ENCODE measurements around the gene NCAPH2.

NCAPH2 gene

DNA sequence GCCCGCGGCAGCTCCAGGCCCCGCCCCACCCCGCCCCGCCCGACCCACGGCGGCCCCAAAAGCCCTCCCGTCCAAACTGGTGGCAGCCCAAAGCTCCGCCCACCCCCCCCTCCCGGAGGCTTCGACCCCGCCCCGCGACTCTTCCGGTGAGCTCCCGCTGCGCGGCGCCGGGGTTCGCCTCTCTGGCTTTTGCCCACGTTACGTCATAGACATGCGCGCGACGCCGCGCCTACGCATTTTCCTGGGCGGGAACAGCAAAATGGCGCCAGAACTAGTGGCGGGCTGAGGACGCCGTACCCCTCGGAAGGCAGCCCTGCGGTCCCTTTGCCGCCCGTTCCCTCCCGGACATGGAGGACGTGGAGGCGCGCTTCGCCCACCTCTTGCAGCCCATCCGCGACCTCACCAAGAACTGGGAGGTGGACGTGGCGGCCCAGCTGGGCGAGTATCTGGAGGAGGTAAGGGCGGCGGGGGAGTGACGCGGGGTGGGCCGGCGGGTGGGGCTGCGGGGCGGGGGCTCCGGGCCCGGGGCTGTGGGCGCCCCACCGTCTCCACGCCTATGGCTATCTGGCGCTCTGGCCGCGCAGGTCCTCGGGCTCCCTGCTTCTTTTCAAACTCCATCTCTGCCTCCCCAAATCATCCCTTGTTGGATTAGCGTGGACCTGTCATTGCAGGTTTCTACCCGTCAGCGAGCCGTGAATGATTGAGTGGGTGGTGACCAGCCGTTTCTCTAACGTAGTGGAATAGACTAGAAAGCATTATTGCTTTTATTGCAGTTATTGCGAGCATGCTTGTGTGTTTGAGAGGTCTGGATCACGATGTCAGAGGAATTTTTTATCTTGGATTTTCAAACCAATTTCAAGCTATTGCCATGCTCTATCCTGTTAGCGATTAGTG lies at the start of gene NCAPH2:
Gene NCAPH2 (plus strand): TSS at position 234 of the 894 bp plus-strand sequence. CDS start 114 bp downstream, at position 348.
- peak within 1 kb of the TSS; percentile 78 for H3K27ac ChIP-seq

DNA sequence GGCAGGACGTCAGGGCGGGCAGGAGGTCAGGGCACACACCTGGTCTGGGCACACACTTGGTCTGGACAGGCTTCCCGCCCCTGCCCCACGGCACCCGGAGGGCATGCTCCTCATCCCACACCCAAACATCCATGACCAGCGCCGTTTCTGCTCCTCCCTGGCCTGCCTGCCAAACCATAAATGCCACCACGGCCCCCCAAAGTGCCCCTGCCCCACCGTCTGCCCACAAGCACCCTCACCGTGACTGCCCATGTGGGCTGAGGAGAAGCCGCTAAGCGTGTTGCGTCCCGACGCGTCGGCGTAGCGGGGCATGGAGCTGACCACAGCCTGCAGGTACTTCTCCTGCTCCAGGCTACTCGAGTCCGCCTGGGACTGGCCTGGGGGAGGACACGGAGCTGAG lies 49.0 kb upstream of the NCAPH2 start:
- H3K27ac ChIP-seq, result no peak overlapping the region

More for the DNA sequence above, at the start of gene NCAPH2:
- TF ChIP-seq, protein P1, sequence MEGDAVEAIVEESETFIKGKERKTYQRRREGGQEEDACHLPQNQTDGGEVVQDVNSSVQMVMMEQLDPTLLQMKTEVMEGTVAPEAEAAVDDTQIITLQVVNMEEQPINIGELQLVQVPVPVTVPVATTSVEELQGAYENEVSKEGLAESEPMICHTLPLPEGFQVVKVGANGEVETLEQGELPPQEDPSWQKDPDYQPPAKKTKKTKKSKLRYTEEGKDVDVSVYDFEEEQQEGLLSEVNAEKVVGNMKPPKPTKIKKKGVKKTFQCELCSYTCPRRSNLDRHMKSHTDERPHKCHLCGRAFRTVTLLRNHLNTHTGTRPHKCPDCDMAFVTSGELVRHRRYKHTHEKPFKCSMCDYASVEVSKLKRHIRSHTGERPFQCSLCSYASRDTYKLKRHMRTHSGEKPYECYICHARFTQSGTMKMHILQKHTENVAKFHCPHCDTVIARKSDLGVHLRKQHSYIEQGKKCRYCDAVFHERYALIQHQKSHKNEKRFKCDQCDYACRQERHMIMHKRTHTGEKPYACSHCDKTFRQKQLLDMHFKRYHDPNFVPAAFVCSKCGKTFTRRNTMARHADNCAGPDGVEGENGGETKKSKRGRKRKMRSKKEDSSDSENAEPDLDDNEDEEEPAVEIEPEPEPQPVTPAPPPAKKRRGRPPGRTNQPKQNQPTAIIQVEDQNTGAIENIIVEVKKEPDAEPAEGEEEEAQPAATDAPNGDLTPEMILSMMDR (conservative IDR thresholded peaks at IDR 0.05), result no peak

DNA sequence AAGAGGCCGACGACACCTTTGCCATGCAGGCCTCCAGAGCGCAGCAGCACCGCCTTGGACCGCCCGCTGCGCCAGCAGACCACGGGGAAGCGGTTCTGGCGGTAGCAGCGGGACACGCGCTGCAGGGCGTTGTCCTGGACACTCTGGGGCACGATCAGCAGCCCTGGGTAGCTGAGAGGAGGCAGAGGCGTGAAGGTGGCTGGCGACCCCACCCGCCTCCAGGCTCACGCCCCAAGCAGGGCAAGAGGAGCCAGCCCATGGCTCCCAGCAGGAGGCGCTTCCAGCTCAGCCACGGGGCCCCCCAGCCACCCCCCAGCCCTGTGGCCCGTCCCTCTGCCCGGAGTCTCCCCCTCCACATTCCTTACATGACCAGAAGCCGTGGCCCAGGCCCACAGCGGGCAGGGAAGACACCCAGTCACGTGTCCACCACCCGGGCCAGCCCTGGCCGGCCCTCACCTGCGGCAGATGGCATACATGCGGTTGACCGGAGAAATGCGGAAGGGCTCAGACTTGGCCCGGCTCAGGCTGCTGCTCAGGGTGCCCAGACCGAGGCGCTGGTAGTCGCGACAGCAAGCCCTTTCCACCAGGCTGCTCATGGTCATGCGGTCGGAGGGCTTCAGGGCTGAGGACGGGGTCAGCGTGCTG lies 48.4 kb upstream of the NCAPH2 start:
- TF ChIP-seq, protein P1 (conservative IDR thresholded peaks at IDR 0.05), result no peak
- H3K27ac ChIP-seq, result no peak overlapping the region

More for the DNA sequence above, 49.0 kb upstream of the NCAPH2 start:
- TF ChIP-seq, protein P1 (conservative IDR thresholded peaks at IDR 0.05), result no peak

DNA sequence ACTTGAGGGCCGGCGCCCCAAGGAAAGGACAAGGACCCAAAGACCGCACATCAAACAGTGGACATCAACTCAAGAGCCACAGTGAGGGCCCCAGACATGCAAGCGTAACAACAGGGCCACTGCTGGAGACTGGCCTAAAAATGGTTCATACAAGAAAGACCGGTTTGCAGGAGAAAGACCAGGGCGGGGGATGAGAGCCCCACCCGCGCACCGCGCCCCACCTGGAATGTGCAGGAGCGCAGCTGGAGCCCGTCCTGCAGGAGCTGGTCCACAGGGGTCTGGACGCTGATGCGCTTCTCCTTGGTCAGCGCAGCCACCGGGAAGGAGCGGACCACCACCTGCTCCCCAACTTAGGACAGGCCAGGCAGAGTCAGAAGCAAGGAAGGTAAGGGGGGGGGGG lies 47.1 kb upstream of the NCAPH2 start:
- TF ChIP-seq, protein P1 (conservative IDR thresholded peaks at IDR 0.05), result no peak
- no peak overlapping the region for H3K27ac ChIP-seq

DNA sequence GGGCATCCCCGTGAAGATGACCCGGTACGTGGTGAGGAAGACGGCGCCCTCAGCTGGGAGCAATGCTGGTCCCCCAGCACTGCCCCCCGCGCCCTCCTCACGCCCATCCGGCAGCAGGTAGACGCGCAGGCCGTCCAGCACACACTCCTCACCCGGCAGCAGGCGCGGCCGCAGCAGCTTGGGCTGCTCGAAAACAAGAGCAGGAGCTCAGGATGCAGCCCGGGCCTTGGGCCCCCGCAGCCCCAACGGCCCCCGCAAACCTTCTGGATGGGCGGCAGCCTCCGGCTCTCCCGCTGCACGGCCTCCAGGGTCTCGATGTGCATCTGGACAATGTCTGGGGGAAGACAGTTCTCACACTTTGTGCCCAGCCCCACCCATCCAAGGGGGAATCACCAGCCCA lies 46.5 kb upstream of the NCAPH2 start:
- TF ChIP-seq, protein P1 (conservative IDR thresholded peaks at IDR 0.05), result no peak

DNA sequence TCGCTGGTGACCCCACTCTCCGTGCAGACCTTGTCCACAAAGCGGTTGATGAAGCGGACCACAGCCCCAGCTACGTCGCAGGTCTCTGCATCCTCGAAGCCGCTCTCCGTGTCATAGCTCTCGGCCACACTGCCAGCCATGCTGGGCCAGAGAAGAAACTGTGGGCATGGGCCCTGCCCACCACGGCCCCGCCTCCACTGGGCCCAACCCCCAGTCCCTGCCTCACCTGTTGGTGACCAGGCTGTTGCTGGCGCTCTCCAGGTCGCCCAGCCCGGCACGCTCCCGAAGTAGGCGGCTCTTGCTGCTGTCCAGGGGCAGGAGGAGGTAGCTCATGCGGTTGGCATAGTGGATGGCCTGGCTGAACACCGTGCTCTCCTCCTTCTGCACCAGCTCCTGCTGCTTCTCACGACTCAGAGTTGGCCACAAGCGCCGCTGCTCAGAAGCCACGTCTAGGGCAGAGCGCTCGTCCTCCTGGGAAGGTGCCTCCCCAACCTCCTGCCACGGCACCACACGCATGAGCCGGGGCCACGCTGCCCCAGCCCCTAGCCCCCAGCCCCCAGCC lies 46.0 kb upstream of the NCAPH2 start:
- TF ChIP-seq, protein P1 (conservative IDR thresholded peaks at IDR 0.05), result no peak
- H3K27ac ChIP-seq, result no peak overlapping the region

More for the DNA sequence above, 46.5 kb upstream of the NCAPH2 start:
- no peak overlapping the region for H3K27ac ChIP-seq
